SH-SY5Y (cell line): ENCODE data around the gene TACR1.

Experiments
- GATA2 ChIP-seq: IDR thresholded peaks from 2 replicates; pipeline ENCODE4 v1.6.1; 2011; ENCODE audit warnings: mild to moderate bottlenecking, low read depth, low read length
- GATA3 ChIP-seq: IDR thresholded peaks from 2 replicates; pipeline ENCODE4 v1.6.1; 2011; ENCODE audit warnings: low read depth, mild to moderate bottlenecking, low read length, moderate library complexity

- no peak for TF ChIP-seq GATA2
- TF ChIP-seq GATA3: no peak
These were observed 181.2 kb downstream of the TACR1 start for GRCh38 chr2:75018162-75018561.
